G401 (cell line): Measurements from ENCODE around the gene FHOD3. TPM values are rescaled to one million over a fixed set of nuclear protein-coding genes. Genes with fewer than 3 reads are reported as not detected.

Experiments
- DNase-seq: peaks from one replicate; pipeline ENCODE4 v3.0.0-alpha.2; 2015; ENCODE audit warnings: low spot score
- in situ Hi-C: cut with HindIII; loops from 2 replicates; pipeline ENCODE4 v1.10.0; 2016; ENCODE audit warnings: low sequenced_read_pairs, mixed read lengths
- total RNA-seq: library from RNA; depleted of rRNA; stranded (reverse); fragments of >200 nt; shearing (Covaris generic); gene quantifications from 2 replicates; pipeline ENCODE4 v1.2.3, GENCODE V29; 2014

Gene FHOD3
- total RNA-seq, 1 experiment from 2014 or later, result 0.03 TPM

GRCh38 chr18:36589857-36590543, 292.5 kb downstream of the FHOD3 start:
- DNase-seq, result no peak
- in situ Hi-C loops, result no loop called here

GRCh38 chr18:36590621-36591580, 293.4 kb downstream of the FHOD3 start:
- DNase-seq, result no peak

GRCh38 chr18:36592282-36592681, 294.8 kb downstream of the FHOD3 start:
- in situ Hi-C loops, result no loop called here
- DNase-seq, result no peak

More at GRCh38 chr18:36590621-36591580, 293.4 kb downstream of the FHOD3 start:
- in situ Hi-C loops, result no loop called here

GRCh38 chr18:36593001-36593400, 295.5 kb downstream of the FHOD3 start:
- no peak for DNase-seq
- in situ Hi-C loops, result no loop called here

GRCh38 chr18:36593641-36594040, 296.1 kb downstream of the FHOD3 start:
- in situ Hi-C loops, result no loop called here
- no peak for DNase-seq

- in situ Hi-C loops, result no loop called here
- DNase-seq, result no peak
These were observed 297.1 kb downstream of the FHOD3 start for GRCh38 chr18:36594621-36595020.

GRCh38 chr18:36595046-36595817, 297.7 kb downstream of the FHOD3 start:
- DNase-seq, result no peak
- in situ Hi-C loops, result no loop called here

- DNase-seq, result no peak
- in situ Hi-C loops, result no loop called here
These were observed 298.3 kb downstream of the FHOD3 start for GRCh38 chr18:36595818-36596215.

GRCh38 chr18:36597636-36598035, 300.1 kb downstream of the FHOD3 start:
- in situ Hi-C loops, result no loop called here
- no peak for DNase-seq

- DNase-seq, result no peak
- in situ Hi-C loops, result no loop called here
These were observed 303.0 kb downstream of the FHOD3 start for GRCh38 chr18:36600548-36600947.

- in situ Hi-C loops, result no loop called here
- no peak for DNase-seq
These were observed 303.8 kb downstream of the FHOD3 start for GRCh38 chr18:36601316-36601715.

- in situ Hi-C loops, result no loop called here
- DNase-seq, result no peak
These were observed 304.6 kb downstream of the FHOD3 start for GRCh38 chr18:36602071-36602470.

GRCh38 chr18:36602620-36603019, 305.1 kb downstream of the FHOD3 start:
- in situ Hi-C loops, result no loop called here
- DNase-seq, result no peak

GRCh38 chr18:36608107-36608506, 310.6 kb downstream of the FHOD3 start:
- DNase-seq, result no peak
- in situ Hi-C loops, result no loop called here

GRCh38 chr18:36610258-36610657, 312.7 kb downstream of the FHOD3 start:
- in situ Hi-C loops, result no loop called here

GRCh38 chr18:36610661-36611060, 313.1 kb downstream of the FHOD3 start:
- in situ Hi-C loops, result no loop called here
- no peak for DNase-seq

More at GRCh38 chr18:36610258-36610657, 312.7 kb downstream of the FHOD3 start:
- DNase-seq, result no peak

- DNase-seq, result no peak
- in situ Hi-C loops, result no loop called here
These were observed 315.6 kb downstream of the FHOD3 start for GRCh38 chr18:36613069-36613468.

- in situ Hi-C loops, result no loop called here
- no peak for DNase-seq
These were observed 316.3 kb downstream of the FHOD3 start for GRCh38 chr18:36613810-36614209.

GRCh38 chr18:36620788-36621187, 323.3 kb downstream of the FHOD3 start:
- no peak for DNase-seq
- in situ Hi-C loops, result no loop called here

GRCh38 chr18:36622610-36623009, 325.1 kb downstream of the FHOD3 start:
- in situ Hi-C loops, result no loop called here
- DNase-seq, result no peak
